HG03442 (cell line): ENCODE data around the gene CDH26.

Experiments
- ATAC-seq: cut with Tn5 transposase; IDR thresholded peaks from one replicate; pipeline ENCODE4 v1.9.1; 2021; ENCODE audit warnings: mild to moderate bottlenecking, moderate library complexity; ENCODE audit not compliant: unreplicated experiment

The CDH26 gene

DNA sequence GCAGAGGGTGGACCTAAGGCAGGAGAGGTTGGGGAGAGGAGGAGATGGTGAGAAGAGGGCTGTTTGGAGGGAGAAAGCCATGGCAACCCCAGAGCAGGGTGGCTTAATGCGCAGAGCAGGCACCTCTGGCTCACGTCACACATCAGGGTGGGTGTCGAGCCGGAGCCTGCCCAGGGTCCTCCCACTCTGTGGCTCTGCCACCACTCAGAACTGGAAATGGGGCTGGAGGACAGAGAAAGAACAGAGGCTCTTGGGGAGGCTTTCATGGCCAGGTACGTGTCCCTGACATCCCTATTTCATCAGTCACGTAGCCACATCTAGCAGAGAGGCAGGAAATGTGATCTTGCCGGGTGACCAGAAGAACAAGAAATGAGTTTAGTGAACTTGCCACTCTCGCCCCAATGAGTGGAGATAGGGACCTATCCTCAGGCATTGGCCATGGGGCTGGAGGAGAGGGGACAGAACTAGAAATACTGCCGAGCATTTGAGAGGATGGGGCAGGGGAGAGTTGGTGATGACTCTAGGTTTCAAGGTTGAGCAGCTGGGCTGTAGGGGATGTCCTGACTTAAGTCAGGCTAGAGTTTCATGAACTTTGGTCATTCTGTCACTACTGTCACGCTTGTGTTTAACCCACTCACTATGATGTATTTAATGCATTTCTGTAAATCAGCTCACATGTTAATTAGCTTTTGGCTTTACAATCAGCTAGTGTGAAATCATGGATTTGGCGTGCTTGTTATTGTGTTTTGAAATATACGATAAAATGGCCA, 52.7 kb downstream of the CDH26 start:
- ATAC-seq = no peak

DNA sequence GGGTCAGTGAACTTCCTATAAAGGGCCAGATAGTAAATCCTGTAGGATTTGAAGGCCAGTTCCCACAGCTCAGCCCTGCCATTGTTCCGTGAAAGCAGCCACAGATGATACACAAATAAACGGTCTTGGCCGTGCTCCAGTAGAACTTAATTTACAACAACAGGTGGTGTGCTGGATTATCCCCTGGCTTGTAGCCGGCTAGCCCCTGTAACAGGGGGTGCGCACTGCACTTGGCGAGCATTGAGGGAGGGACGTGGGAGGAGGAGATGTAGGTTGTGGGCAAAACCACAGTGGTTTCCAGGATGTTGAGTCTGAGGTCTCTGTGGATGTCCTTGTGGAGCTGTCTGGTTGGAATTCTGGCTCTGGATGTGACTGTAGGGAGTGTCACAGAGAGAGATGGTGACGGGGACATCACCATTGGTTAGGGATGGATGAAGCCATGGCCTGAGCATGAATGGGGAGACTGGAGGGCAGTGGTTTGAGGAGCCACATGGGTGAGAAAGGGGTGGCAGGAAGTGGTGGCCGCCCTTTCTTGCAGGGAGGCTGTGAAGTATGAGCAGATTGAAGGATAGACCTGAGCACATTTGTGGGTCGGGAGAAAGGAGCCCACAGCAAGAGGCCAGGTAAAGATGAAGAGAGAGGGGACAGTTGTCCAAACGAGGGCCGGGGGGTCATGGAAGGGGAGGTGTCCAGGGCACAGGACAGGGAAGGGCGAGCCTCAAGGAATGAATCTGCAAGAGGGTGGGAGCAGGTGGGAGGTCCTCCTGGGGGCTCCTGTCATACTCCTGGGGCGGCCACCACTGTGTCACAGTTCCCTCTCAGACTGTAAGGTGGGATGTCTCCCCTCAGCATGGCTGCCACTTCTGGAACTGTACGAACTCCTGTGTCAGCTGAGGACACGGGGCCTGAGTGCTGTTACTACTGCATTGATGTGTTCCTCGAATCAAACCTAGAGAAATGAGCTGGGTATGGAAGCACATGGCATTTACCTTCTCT, 53.6 kb downstream of the CDH26 start:
- no peak for ATAC-seq

DNA sequence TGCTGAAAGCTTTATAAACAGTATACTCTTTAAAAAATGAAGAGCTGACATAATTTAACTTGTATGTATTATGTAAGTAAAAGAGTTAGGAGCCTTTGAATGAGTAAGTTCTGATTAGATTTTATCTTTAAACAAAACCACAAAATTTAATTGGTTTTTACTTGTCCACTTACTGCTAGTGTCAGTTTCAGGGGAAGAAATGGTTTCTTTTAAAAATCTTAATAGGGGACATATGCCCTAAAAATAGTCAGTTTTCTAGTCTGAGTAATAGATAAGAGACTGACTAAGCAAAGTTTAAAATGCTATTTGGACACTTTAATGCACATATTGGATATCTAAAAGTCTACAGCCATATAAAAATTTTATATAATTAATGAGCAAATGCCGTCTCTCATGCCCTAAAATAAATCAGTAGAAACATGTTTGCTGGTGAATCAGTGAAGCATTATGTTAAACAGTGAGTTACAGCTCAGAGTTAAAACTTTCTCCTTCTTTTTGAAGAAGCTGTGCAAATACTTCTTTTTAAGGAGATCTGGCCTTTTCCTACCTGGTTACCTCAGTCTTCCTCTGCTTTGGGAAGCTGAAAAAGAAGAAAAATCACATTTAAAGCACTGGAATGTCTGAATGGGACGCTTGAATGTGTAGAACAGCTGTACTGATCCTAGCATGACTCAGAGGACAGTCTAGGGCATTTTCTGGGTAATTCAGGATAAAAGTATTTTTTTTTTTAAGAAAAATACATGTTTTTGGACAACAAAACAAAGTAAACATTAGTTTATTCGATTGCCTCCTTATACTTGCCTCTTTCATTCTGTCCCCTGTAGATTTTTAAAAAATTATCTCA, 55.3 kb downstream of the CDH26 start:
- ATAC-seq = no peak

DNA sequence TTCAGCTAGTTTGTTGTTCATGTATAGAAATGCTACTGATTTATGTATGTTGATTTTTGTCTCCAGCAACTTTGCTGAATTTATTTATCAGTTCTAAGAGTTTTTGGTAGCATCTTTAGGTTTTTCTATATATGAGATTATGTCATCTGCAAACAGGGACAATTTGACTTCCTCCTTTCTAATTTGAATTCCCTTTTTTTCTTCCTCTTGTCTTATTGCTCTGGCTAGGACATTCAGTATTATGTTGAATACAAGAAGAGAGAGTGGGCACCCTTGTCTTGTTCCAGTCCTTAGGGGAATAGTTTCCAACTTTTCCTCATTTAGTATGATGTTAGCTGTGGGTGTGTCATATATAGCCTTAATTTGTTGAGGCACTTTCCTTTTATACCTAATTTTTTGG, 58.2 kb downstream of the CDH26 start:
- ATAC-seq = no peak

DNA sequence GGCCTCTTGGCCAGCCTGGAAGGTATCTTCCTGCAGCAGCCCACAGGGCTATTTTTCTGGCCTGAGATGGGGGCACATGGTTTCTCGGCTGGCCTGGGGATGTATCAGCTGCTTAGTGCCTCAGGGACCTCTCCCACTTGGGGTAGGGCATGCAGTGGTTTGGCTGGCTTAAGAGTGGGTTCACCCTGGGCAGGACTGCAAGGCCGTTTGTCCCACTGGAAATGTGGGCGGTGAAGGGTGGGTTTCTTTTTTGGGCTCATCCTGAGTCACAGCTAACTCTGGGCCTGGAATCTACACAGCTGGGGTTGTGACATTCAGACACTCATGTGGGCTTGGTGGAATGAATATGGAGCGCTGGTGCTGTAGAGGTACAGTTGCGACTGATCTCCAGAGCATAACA, 62.0 kb downstream of the CDH26 start:
- ATAC-seq = no peak

DNA sequence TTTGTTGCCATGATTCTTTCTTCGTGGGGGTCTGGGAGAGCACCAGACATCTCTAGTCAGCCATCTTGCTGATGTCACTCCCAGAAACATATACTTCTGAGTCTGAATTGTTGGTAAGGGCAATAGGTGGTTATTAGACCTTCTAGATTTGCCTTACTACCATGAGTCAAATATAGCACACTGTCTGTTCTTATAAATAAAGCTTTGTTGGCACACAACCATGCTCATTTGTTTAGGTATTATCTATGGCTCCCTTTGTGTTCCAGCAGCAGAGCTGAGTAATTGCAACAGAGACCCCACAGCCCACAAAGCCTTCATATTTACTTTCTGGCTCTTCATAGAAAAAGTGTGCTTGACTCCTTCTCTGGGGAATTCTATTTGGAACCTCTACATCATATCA, 62.9 kb downstream of the CDH26 start:
- no peak for ATAC-seq

DNA sequence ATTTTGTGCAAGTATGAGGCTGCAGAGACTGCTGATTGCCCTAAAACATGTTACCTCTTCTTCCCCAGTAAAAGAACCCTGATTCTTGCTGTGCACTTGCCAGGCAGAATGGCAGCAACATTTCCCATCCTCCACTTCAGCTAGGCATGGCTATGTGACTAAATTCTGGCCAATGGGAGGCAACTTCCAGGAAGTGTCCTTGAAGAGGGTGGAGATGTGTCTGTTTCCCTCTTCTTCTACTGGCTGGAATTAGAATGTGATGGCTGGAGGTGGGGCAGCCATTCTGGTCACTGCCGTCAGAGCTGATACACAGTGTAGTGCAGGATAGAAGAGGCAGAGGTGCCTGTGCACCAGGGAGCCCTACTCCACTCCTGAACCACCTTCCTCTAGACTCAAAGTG, 64.6 kb downstream of the CDH26 start:
- ATAC-seq = no peak

DNA sequence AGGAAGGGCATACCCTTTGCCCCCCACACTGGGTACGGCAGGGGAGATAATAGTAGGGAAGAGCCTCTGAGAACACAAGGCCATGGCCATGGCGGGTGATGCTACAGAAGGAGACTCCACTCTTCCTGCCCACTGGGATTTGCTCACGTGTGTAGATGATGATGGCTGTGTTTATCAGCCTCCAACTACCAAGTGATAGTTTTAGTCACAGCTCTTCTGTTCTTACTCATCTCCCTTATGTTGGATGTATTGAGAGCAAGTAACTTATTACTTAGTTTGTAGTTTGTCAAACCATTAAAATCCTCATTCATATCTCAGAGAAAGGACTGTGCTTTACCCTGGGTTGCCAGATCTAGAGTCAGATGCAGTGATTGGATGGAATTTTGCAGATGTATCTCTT, 66.0 kb downstream of the CDH26 start:
- no peak for ATAC-seq

DNA sequence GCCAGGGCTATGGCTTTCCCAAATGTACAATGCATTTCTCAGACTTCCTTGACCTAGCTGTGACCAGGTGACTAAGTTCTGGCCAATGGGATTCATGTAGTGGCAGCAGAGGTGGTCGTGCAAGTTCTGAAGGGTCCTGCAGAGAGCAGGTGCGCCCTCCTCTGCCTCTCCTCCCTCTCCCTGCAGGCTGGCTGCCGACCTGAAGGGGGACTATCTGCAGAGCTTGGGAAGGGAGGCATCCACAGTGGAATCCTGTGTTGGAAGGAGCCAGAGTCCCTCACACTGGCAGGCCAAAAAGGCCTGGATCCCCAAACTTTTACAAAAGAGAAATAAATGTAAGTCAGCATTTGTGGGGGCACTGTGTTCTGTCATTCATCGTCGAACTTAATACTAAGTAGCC, 66.6 kb downstream of the CDH26 start:
- ATAC-seq = no peak

DNA sequence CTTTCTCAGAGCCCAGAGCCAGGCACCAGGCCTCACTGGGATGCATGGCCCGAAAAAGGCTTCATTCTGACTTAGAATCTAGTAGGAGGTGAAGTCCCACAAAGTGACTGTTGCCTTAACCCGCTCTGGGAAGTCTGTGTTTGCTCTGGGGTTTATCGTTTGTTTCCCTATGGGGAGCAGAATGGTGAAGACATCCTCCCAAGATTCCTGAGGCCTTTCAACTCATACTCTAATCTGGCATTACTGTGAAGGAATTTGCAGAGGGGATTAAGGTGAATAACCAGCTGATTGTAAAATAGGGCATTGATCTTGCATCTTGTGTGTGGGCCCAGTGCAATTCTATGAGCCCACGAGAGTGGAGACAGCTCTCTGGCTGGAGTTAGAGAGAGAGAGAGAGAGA, 67.8 kb downstream of the CDH26 start:
- ATAC-seq = no peak

DNA sequence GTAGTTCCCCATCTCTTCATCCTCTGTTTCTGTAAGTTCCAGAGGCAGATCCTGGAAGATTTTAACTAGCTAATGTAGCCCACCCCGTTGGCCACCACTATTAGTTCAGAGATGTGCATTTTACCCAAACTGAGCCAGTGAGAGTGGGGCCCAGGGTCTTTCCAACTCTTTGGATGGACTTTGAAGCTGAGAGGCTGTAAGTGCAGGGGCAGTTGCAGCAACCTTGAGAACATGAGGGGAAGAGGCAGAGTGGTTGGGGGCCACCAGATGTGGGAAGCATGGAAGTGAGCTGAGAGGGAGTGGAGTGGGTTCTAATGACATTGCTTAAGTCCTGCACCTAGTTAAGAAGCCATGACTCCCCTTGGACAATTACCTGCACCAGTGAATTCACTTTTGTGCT, 72.2 kb downstream of the CDH26 start:
- ATAC-seq = no peak

DNA sequence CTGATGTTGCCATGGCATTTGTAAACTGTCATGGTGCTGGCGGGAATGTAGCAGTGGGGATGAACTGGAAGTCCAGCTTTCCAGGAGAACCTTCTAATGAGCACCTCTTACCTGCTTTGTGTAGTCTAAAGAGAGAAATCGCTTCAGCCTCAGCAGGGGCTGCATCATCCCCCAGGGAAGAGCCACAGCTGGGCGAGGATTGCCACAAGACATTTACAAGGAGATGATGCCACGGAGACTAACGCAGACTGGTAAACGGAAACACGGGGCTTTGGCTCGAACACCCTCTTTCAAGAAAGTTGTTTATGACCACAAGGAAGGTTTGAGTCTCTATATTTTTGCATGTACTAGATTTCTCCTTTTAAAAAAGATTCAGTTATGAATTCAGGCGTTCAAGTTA, 72.9 kb downstream of the CDH26 start:
- ATAC-seq = no peak

DNA sequence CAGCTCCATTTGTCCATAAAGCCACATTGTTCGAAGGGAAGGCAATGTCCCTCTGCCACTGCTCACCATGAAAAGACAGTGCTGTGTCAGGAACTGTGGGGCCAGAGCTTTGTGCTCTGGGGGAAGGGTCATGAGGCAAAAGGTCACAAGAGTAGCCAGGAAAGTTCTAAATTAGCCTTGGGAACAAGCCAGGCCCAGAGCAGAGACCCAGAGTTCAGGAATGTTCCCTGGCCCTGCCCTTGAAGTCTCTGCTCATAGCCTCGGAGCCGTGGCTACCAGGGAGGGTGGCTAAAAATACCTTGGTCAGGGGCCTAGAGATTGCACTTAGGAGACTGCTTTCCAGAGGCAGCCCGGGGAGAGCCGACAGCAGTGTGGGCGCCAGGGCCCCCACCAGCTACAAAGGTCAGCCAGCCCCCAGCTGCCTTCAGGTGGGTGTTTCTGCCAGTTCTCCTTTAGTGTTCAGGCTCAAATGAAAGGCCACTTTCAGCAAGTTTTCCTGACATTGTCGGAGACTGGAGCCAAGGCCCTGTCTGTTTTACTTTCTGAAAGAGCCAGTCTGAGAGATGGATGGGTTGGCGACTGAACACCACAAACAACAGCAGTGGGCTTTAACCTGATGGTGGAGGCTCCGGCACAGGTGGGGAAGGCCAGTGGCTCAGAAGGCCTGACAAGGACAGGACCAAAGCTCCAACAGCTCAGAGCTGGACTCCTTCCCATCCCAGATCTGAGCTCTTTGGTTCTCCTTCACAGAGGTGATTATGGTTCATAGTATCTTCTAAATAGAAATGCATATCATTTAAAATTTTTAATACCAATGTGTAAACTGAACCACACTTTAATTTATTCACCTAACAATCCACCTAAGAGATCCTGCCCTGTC, 76.2 kb downstream of the CDH26 start:
- ATAC-seq = no peak

DNA sequence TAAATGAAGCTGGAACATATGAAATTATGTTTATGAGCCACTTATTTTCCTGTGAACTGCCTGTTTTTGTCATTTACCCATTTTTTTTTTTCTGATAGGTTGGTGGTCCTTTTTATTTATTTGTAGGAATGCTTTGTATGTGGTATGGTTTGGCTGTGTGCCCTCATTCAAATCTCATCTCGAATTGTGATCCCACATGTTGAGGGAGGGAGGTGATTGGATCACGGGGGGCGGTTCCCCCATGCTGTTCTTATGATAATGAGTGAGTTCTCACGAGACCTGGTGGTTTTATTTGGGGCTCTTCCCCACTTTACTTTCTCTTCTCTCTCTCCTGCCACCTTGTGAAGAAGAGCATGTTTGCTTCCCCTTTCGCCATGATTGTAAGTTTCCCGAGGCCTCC, 77.3 kb downstream of the CDH26 start:
- ATAC-seq = no peak

DNA sequence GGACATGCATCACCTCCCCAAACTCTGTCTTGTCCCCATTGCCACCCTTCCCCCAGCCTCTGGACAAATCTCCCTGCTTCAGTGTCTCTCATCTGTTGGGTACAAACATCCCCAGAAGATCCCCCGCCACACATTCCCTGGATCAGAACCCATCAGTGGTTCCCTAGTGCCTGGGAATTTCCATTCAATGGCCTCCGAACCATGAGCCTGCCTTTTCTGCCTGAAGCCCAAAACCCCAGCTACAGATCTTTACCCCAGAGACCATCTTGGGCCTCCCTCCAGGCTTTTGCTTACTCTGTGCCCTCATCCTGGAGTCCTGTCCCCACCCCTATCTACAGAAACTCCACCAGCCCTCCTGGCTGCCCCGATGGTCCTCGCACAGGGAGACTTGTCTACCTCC, 78.1 kb downstream of the CDH26 start:
- ATAC-seq = no peak

DNA sequence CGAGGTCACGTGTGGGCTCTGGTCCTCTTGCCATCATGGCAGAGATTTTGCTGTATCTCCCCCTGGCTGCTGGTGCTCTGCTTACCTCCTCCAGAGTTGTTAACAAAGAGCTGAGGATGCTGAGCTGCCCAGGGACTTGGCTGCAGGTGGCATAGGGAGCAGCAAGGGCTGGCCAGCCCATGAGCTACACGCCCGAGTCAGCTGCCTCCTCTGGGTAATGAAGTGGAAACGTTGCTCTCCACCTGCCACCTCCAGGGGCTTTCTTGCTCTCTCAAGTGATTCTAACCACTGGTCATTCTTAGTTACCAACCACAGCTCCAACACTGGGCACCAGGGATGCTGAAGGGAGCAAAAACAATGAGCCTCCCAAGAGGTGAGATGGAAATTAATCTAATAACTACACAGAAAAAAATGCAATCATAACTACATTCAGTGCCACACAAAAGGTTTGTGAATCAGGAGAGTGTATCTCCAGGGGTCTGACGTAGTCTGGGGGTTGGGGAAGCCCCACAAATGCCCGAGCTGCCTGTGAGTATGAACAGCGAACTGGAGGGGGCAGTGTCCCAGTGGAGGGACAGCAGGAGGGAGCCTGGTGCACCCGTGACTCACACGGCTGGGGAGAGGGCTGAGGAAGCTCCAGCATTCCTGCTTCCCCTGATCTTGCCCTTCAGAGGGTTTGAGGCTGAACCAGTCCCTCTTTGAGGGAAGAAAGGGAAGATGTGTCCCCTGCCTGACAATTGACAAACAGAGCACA, 78.7 kb downstream of the CDH26 start:
- no peak for ATAC-seq

DNA sequence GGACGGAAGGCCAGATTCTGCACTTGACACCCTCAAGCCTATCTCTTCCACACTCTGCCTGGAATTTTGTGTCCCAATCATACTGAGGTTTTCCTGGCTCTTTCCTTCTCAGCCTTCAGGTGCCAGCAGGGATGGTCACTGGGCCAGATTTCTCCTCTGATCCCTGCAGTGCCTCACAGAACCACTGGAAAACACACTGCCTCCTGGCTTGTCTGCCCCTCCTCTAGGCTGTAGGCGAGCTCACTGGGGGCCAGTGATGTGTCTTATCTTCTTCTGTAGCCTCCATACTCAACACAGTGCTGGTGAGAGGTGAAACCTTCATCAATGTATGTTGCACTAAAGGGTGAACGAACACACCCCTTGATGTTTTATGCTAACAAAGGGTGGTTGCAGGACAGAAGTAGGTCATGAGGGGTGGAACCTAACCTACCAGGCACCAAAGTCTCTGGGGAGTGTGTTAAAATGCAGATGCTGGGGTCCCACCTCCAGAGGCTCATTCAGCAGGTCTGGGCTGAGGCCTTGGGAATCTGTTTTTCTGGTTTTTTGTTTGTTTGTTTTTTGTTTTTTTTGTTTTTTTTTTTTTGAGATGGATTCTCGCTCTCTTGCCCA, 80.3 kb downstream of the CDH26 start:
- no peak for ATAC-seq

DNA sequence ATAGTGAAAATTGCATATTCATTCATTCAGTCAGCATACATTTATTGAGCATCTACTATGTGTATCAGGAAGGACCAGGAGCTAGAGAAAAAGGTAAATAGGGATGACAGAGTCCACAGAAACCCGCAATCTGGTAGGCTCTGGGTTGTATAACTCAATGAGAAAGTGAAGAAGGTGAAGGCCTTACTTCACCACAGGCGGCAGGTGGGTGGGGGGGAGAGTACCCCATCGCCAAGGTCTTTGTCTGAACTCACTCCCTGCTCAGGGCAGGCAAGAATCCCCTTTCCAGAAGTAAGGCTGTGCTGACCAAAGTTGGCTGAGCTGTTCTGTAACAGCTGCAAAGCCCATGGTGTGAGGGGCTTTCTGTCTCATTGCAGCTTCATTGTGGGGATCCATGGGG, 81.3 kb downstream of the CDH26 start:
- ATAC-seq = no peak
